Measurements from ENCODE around the gene PLXNA3.

The PLXNA3 gene

DNA sequence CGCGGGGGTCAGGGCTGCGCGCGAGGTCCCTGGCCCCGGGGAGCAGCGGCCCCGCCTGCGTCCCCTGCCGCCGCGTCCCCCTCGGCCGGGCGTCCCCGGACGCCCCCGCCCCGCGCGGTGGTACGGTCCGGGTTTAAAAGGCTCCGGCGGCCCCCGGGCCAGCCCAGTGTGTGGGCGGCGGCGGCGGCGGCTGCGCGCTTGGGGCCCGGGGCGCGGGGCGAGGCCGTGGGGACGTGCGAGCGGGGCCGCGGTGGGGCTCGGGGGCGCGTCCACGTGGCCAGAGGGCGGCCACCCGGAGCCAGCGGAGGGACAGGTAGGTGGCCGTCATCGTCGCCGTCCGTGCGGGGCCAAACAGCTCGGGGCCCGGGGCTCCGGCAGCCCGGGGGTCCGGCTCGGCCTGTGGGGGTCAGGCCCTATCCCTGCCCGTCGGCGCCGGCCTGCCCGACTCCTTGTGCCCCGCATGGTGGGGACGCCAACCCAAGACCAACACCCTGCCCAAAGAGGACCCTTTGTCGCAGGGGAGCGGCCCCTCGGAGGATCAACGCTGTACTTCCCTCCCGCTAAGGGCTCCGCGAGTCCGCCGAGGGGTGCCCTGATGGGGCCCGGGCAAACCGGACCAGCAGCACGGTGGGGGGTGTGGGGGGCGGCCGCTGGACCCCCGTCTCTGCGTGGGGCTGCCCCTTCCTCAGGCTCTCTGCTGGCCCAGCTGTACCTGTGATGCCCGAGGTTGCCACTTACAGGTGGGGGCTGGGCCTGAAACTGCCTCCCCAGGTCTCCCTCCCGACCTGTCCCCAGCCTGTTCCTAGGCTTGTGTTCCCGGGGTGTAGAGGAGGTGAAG lies at the start of gene PLXNA3:
PLXNA3 (plus strand) TSS at position 166 of the 838 bp plus-strand sequence. CDS start 1,903 bp downstream, outside the sequence.
- Histone ChIP-seq H2AFZ (ENCODE audit: low read depth) (peak within 1 kb of the TSS; percentile 66), H3K79me2 (ENCODE audit: insufficient read depth, low read depth) (no peaks in the 10 kb centered on the region)
- TF ChIP-seq, protein P1, sequence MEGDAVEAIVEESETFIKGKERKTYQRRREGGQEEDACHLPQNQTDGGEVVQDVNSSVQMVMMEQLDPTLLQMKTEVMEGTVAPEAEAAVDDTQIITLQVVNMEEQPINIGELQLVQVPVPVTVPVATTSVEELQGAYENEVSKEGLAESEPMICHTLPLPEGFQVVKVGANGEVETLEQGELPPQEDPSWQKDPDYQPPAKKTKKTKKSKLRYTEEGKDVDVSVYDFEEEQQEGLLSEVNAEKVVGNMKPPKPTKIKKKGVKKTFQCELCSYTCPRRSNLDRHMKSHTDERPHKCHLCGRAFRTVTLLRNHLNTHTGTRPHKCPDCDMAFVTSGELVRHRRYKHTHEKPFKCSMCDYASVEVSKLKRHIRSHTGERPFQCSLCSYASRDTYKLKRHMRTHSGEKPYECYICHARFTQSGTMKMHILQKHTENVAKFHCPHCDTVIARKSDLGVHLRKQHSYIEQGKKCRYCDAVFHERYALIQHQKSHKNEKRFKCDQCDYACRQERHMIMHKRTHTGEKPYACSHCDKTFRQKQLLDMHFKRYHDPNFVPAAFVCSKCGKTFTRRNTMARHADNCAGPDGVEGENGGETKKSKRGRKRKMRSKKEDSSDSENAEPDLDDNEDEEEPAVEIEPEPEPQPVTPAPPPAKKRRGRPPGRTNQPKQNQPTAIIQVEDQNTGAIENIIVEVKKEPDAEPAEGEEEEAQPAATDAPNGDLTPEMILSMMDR (conservative IDR thresholded peaks at IDR 0.05; ENCODE audit: low read depth, low read length): no peak

DNA sequence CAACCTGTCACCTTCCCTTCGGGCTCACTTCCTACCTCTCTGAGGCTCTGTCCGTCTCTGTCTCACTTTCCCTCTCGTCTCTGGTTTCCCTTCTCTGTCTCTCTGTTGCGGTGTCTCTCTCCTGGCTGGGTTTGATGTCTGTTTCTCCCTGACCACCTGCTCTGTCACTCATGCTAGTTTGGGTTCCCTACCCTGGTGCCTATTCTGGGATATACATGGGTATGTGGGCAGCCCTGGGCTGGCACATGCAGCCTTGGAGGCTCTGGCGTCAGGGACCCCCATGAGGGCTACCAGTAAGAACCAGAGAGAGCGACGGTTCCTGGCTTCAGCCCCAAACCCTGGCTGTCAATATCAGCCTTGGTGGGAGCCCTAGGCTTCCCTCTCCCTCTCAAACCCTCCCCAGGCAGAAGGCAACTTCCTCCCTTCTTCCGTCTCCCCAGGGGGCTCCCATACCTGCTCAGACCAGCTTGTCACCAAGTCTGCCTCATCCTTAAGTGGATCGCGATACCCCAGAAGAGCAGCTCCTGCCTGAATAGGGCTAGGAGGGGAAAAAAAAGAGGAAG lies 49.3 kb upstream of the PLXNA3 start:
- Histone ChIP-seq H3K79me2 (ENCODE audit: insufficient read depth, low read depth) (no peaks in the 10 kb centered on the region), H2AFZ (ENCODE audit: low read depth) (no peak overlapping the region), H3K27me3 (ENCODE audit: insufficient read depth, low read depth) (no peaks in the 10 kb centered on the region), H3K36me3 (ENCODE audit: insufficient read depth) (no peaks in the 10 kb centered on the region), H3K4me3 (IDR thresholded peaks at IDR 0.05; ENCODE audit: insufficient read depth, low read depth, low read length) (no peak overlapping the region), H3K4me2 (no peak overlapping the region), H3K9ac (no peak overlapping the region), H3K27ac (no peak overlapping the region), H4K20me1 (ENCODE audit: insufficient read depth) (no peaks in the 10 kb centered on the region), H3K4me1 (ENCODE audit: low read depth, poor library complexity, severe bottlenecking) (peaks cover 15% of the 10 kb centered on the region)
- TF ChIP-seq, protein P1 (conservative IDR thresholded peaks at IDR 0.05; ENCODE audit: low read depth, low read length): no peak

More for the DNA sequence above, at the start of gene PLXNA3:
- no peak within 1 kb of the TSS for H3K27ac ChIP-seq
- no peaks in the 10 kb centered on the region for H3K27me3 ChIP-seq (ENCODE audit: insufficient read depth, low read depth)
- H3K9ac ChIP-seq: no peak within 1 kb of the TSS; the same call in 1 of the 2 replicates
- no peak within 1 kb of the TSS for H3K4me3 ChIP-seq (IDR thresholded peaks at IDR 0.05; ENCODE audit: insufficient read depth, low read depth, low read length)
- H3K4me1 ChIP-seq (ENCODE audit: low read depth, poor library complexity, severe bottlenecking): peaks cover 4% of the 10 kb centered on the region
- H4K20me1 ChIP-seq (ENCODE audit: insufficient read depth): no peaks in the 10 kb centered on the region
- H3K36me3 ChIP-seq (ENCODE audit: insufficient read depth): no peaks in the 10 kb centered on the region
- peak within 1 kb of the TSS; percentile 66 for H3K4me2 ChIP-seq

DNA sequence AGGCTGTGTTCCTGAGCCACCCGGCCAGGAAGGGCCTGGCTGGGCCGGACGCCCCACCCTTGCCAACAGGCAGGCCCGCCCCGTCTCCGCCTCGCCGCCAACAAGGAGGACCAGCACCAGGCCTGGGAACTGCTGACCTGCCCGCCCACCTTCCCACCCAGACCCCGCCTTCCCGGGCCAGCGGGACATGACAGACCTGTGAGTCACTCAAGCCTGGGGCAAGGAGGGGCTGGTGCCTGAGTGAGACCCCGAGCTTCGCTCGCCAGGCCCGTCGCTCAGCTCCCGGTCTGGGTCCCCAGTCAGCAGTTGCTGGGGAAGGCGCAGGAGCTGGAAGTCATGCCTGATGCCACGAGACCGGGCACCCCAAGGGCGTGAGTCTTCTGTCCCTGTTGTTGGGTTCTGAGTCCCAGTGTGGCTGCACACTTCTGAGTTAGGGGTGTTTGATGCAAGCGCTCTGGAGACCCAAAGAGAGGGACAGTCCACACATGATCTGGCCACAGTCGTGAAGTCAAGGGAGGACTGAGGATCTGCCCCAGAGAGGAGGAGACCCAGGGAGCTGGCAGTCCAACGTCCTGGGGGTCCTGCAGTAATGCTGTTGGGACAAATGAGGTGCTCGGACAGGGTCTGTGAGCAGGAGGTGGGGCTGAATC lies 48.7 kb upstream of the PLXNA3 start, which contains the start of gene DNASE1L1:
DNASE1L1 (minus strand) TSS at position 33 of the 650 bp plus-strand sequence. CDS start 3,686 bp downstream, outside the sequence.
- Histone ChIP-seq H3K9ac (no peak within 1 kb of the TSS), H2AFZ (ENCODE audit: low read depth) (no peak within 1 kb of the TSS), H3K36me3 (ENCODE audit: insufficient read depth) (no peaks in the 10 kb centered on the region), H4K20me1 (ENCODE audit: insufficient read depth) (no peaks in the 10 kb centered on the region), H3K4me2 (no peak within 1 kb of the TSS), H3K79me2 (ENCODE audit: insufficient read depth, low read depth) (no peaks in the 10 kb centered on the region), H3K27me3 (ENCODE audit: insufficient read depth, low read depth) (no peaks in the 10 kb centered on the region), H3K4me1 (ENCODE audit: low read depth, poor library complexity, severe bottlenecking) (peaks cover 15% of the 10 kb centered on the region), H3K4me3 (IDR thresholded peaks at IDR 0.05; ENCODE audit: insufficient read depth, low read depth, low read length) (no peak within 1 kb of the TSS), H3K27ac (no peak within 1 kb of the TSS)
- TF ChIP-seq, protein P1 (conservative IDR thresholded peaks at IDR 0.05; ENCODE audit: low read depth, low read length): no peak

DNA sequence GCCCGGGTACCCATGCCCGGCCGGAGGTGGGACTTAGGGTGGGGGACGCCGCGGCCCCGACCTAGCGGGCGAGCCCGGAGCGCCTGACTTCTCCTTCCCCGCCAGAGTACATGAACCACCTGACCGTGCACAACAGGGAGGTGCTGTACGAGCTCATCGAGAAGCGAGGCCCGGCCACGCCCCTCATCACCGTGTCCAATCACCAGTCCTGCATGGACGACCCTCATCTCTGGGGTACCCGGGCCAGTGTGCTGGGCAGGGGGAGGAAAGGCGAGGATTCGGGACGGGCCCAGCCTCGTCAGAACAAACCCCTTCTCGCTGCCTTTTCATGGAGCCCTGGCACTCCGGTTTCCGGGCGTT lies 46.1 kb upstream of the PLXNA3 start:
- no peak overlapping the region for H3K4me3 ChIP-seq (IDR thresholded peaks at IDR 0.05; ENCODE audit: insufficient read depth, low read depth, low read length)
- peak overlapping the region; percentile 76 for H2AFZ ChIP-seq (ENCODE audit: low read depth)
- peak overlapping the region; percentile 48 for H3K27ac ChIP-seq
- H3K4me2 ChIP-seq: peak overlapping the region; percentile 55
- H3K79me2 ChIP-seq (ENCODE audit: insufficient read depth, low read depth): no peaks in the 10 kb centered on the region
- no peaks in the 10 kb centered on the region for H3K27me3 ChIP-seq (ENCODE audit: insufficient read depth, low read depth)
- peak overlapping the region; percentile 70 for H3K9ac ChIP-seq
- H4K20me1 ChIP-seq (ENCODE audit: insufficient read depth): no peaks in the 10 kb centered on the region
- TF ChIP-seq, protein P1 (conservative IDR thresholded peaks at IDR 0.05; ENCODE audit: low read depth, low read length): no peak
- peaks cover 15% of the 10 kb centered on the region for H3K4me1 ChIP-seq (ENCODE audit: low read depth, poor library complexity, severe bottlenecking)
- H3K36me3 ChIP-seq (ENCODE audit: insufficient read depth): no peaks in the 10 kb centered on the region
